Fibroblast of lung (primary cell): ENCODE results near the gene UACA. TPM values are rescaled to one million over a fixed set of nuclear protein-coding genes. Genes with fewer than 3 reads are reported as not detected.
A peak's percentile ranks its signal among the peaks of the same experiment; 100 is the strongest.

Experiments used
- DNase-seq, 2 donors: peaks; one replicate each; pipeline versions ENCODE4 v3.0.0 to v3.0.0-alpha.2; 2010; ENCODE audit warnings: low read depth in 2 of 2
- H2AFZ ChIP-seq: 2 replicates; pipeline ENCODE4 v1.5.1; 2012; ENCODE audit warnings: low read length, control low read depth, inconsistent platforms
- H3K27ac ChIP-seq: 2 replicates; pipeline ENCODE4 v1.5.1; 2011; ENCODE audit warnings: low read length, control low read depth; ENCODE audit not compliant: insufficient read depth
- H3K27me3 ChIP-seq: 2 replicates; pipeline ENCODE4 v1.5.1; 2011; ENCODE audit warnings: mild to moderate bottlenecking, low read length; ENCODE audit not compliant: control insufficient read depth, insufficient read depth
- H3K36me3 ChIP-seq: 2 replicates; pipeline ENCODE4 v1.5.1; 2011; ENCODE audit warnings: low read length; ENCODE audit not compliant: control insufficient read depth, insufficient read depth
- H3K4me1 ChIP-seq: 2 replicates; pipeline ENCODE4 v1.5.1; 2011; ENCODE audit warnings: low read length; ENCODE audit not compliant: control insufficient read depth, insufficient read depth; ENCODE audit errors: extremely low read depth
- H3K4me2 ChIP-seq: 2 replicates; pipeline ENCODE4 v1.5.1; 2011; ENCODE audit warnings: low read length, control low read depth; ENCODE audit not compliant: insufficient read depth; ENCODE audit errors: extremely low read depth
- H3K4me3 ChIP-seq, 4 experiments: fragments of 200-600 bp in 1 of 4; sonication (generic) in 1 of 4; replicated peaks in 1 of 4; 2 replicates each; pipeline ENCODE4 v1.5.1; 2011 to 2016; ENCODE audit warnings: low read length in 4 of 4, low read depth in 3 of 4, mild to moderate bottlenecking in 3 of 4, control low read depth in 2 of 4, inconsistent platforms in 1 of 4, mixed read lengths in 1 of 4; ENCODE audit not compliant: insufficient read depth in 1 of 4; ENCODE audit errors: control extremely low read depth in 1 of 4
- H3K79me2 ChIP-seq: 2 replicates; pipeline ENCODE4 v1.5.1; 2012; ENCODE audit warnings: mild to moderate bottlenecking, low read length, inconsistent platforms; ENCODE audit not compliant: control insufficient read depth, insufficient read depth
- H3K9ac ChIP-seq: 2 replicates; pipeline ENCODE4 v1.5.1; 2011; ENCODE audit warnings: mild to moderate bottlenecking, low read length, control low read depth; ENCODE audit not compliant: insufficient read depth
- H3K9me3 ChIP-seq: 2 replicates; pipeline ENCODE4 v1.5.1; 2012; ENCODE audit warnings: low read depth, low read length; ENCODE audit not compliant: control insufficient read depth, insufficient read depth
- H4K20me1 ChIP-seq: 2 replicates; pipeline ENCODE4 v1.5.1; 2011; ENCODE audit warnings: low read length; ENCODE audit not compliant: control insufficient read depth, insufficient read depth; ENCODE audit errors: extremely low read depth
- CTCF ChIP-seq, 2 donors: IDR thresholded peaks in 1 of 2; conservative IDR thresholded peaks in 1 of 2; 1 replicate in 1 of 2; 2 replicates in 1 of 2; pipeline ENCODE4 v1.5.1; 2011 to 2012; ENCODE audit warnings: low read length in 2 of 2, control low read depth in 1 of 2, inconsistent platforms in 1 of 2, low read depth in 1 of 2, mild to moderate bottlenecking in 1 of 2
- EZH2 ChIP-seq: IDR thresholded peaks from 2 replicates; pipeline ENCODE4 v1.5.1; 2012; ENCODE audit warnings: low read length, control low read depth, mild to moderate bottlenecking; ENCODE audit errors: missing control alignments
- polyA plus RNA-seq, 2 donors: library from polyadenylated mRNA; depleted of rRNA in 1 of 2; stranded (reverse) in 1 of 2; unstranded in 1 of 2; fragments of >200 nt; gene quantifications; 2 replicates each; pipeline ENCODE4 v1.2.1, GENCODE V29; 2011 to 2012; ENCODE audit warnings: missing spikeins in 1 of 2
- total RNA-seq: library from RNA; depleted of rRNA; stranded (reverse); fragments of >200 nt; gene quantifications from 2 replicates; pipeline ENCODE4 v1.2.1, GENCODE V29; 2014

The UACA gene
- total and polyA plus RNA-seq, 2 donors (not counting 1 experiment from before 2014, with no cell fraction given), result 170 to 187 TPM

GRCh38 chr15:70729164-70729563, 34.2 kb downstream of the UACA start:
- DNase-seq, result no peak
- Histone ChIP-seq H3K9ac (no peak overlapping the region), H3K36me3 (no peaks in the 10 kb centered on the region), H3K4me1 (peaks cover 3% of the 10 kb centered on the region), H4K20me1 (no peaks in the 10 kb centered on the region), H3K27ac (no peak overlapping the region), H3K4me3 (no peak overlapping the region), H3K9me3 (no peaks in the 10 kb centered on the region), H2AFZ (no peak overlapping the region), H3K27me3 (no peaks in the 10 kb centered on the region), H3K79me2 (peaks cover 51% of the 10 kb centered on the region), H3K4me2 (no peak overlapping the region)
- TF ChIP-seq CTCF (conservative IDR thresholded peaks at IDR 0.05 in 1 of 2, IDR thresholded peaks at IDR 0.05 in 1 of 2; ENCODE audit: low read depth in 1 of 2, low read length in 2 of 2) (no peak), EZH2 (no peak)

DNA sequence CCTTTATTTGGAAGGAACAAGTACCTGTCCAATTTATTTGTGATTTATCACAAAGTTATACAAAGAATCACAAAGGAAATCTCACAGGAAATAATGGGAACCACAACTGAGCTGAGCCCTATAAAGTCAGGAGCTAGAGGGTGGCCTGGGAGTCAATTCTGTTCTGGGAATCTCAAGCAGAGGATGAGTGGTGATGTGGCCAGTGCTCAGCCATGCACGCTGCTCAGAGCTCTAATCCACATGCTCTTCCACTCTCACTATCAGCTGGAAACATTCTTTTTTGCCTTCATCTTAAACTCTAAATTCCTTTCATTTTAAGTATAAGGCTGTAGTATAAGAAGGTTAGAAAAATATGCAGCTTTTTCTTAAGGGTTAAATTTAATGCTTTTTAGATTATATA, 36.6 kb downstream of the UACA start:
- TF ChIP-seq CTCF (conservative IDR thresholded peaks at IDR 0.05 in 1 of 2, IDR thresholded peaks at IDR 0.05 in 1 of 2; ENCODE audit: low read depth in 1 of 2, low read length in 2 of 2) (no peak), EZH2 (no peak)
- H3K9me3 ChIP-seq, result no peaks in the 10 kb centered on the region
- no peaks in the 10 kb centered on the region for H3K27me3 ChIP-seq
- H3K4me1 ChIP-seq, result peaks cover 6% of the 10 kb centered on the region
- peak in 1 of 2 donors; percentile 73 for DNase-seq
- H3K36me3 ChIP-seq, result no peaks in the 10 kb centered on the region
- H3K4me2 ChIP-seq, result no peak overlapping the region
- H3K27ac ChIP-seq, result peak overlapping the region; percentile 29
- H3K79me2 ChIP-seq, result peaks cover 71% of the 10 kb centered on the region
- H4K20me1 ChIP-seq, result no peaks in the 10 kb centered on the region
- H3K4me3 ChIP-seq, result no peak overlapping the region
- no peak overlapping the region for H3K9ac ChIP-seq
- no peak overlapping the region for H2AFZ ChIP-seq

GRCh38 chr15:70723927-70724326, 39.4 kb downstream of the UACA start:
- TF ChIP-seq EZH2 (no peak), CTCF (conservative IDR thresholded peaks at IDR 0.05 in 1 of 2, IDR thresholded peaks at IDR 0.05 in 1 of 2; ENCODE audit: low read depth in 1 of 2, low read length in 2 of 2) (no peak)
- no peak overlapping the region for H3K4me2 ChIP-seq
- peaks cover 9% of the 10 kb centered on the region for H3K4me1 ChIP-seq
- H3K4me3 ChIP-seq, result no peak overlapping the region
- no peaks in the 10 kb centered on the region for H3K36me3 ChIP-seq
- H3K27ac ChIP-seq, result no peak overlapping the region
- H3K79me2 ChIP-seq, result peaks cover 91% of the 10 kb centered on the region
- H2AFZ ChIP-seq, result no peak overlapping the region
- DNase-seq, result no peak
- H3K9me3 ChIP-seq, result no peaks in the 10 kb centered on the region
- H3K27me3 ChIP-seq, result no peaks in the 10 kb centered on the region
- H4K20me1 ChIP-seq, result no peaks in the 10 kb centered on the region
- H3K9ac ChIP-seq, result no peak overlapping the region
